ENCODE measurements around the gene LASP1NB.

The LASP1NB gene

DNA sequence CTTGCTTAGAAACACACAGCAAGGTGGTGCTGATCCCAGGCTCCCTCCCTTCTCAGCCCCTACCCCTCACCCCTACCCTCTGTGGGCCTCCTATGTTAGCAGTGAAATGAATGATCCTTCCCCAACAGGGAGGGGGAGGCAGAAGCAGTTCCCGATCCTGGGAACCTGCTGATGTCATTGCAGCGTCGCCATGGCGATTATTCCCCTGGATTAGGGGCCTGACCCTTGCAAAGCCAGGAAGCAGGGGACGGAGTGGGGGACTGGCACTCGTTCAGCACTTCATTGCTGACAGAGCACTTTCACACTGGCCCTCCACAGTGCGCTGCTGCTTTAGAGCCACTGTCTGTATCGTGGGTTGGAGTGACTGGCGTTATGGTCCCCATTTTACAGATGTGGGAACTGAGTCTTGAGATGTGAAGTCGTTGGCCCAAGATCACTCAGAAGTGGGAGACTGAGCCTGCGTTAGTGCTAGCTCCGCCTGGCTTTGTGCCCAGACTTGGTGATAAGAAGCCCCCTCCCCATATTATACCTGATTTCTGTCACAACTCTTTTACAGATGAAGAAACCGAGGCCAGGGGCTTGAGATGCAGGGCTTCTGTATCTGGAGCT is 29.0 kb upstream of the LASP1NB start:
- H3K9me3 Mint-ChIP-seq (ENCODE audit: insufficient read depth), result no peaks in the 10 kb centered on the region
- Histone ChIP-seq H3K36me3 (replicated peaks in 1 of 2; ENCODE audit: control extremely low read depth in 1 of 2, control insufficient read depth in 1 of 2, extremely low read depth in 1 of 2, insufficient read depth in 2 of 2, low read length in 1 of 2) (peaks cover 0 to 71% of the 10 kb centered on the region in 2 experiments), H4K20me1 (ENCODE audit: control insufficient read depth, insufficient read depth, low read length, poor library complexity, severe bottlenecking) (peaks cover 26% of the 10 kb centered on the region), H3K27me3 (replicated peaks in 1 of 4; ENCODE audit: control extremely low read depth in 1 of 4, control insufficient read depth in 3 of 4, insufficient read depth in 4 of 4, low read length in 3 of 4) (no peaks in the 10 kb centered on the region), H3K4me3 (ENCODE audit: control extremely low read depth in 1 of 5, extremely low read depth in 1 of 5, insufficient read depth in 1 of 5, low read depth in 2 of 5, low read length in 4 of 5) (no peak overlapping the region), H3K79me2 (ENCODE audit: control insufficient read depth, insufficient read depth, low read length) (peaks cover 98% of the 10 kb centered on the region), H3K9ac (ENCODE audit: low read length) (no peak overlapping the region), H3K4me2 (replicated peaks; ENCODE audit: low read depth, low read length, poor library complexity, severe bottlenecking) (no peak overlapping the region), H3K27ac (ENCODE audit: low read length in 2 of 2) (peak overlapping the region in 1 of 2 donors; percentile 96), H3K9me3 (ENCODE audit: control extremely low read depth in 1 of 3, control insufficient read depth in 2 of 3, insufficient read depth in 1 of 3, low read length in 2 of 3) (peaks cover 0 to 5% (median 0%) of the 10 kb centered on the region in 3 donors), H3K4me1 (ENCODE audit: control insufficient read depth in 2 of 2, insufficient read depth in 2 of 2, low read length in 2 of 2) (peaks cover 41 to 62% of the 10 kb centered on the region in 2 donors), H2AFZ (ENCODE audit: insufficient read depth, low read depth, low read length, poor library complexity, severe bottlenecking) (no peak overlapping the region)
- ChIA-PET POLR2A (interaction anchor here (3.9 kb wide), 1 partner anchor 26 kb away, joined by 27 read pairs; the partner anchor contains the start of gene LASP1), CTCF (interaction anchor here (1.8 kb wide), 1 partner anchor 10 kb away, joined by 4 read pairs; no protein-coding TSS in a partner anchor)
- H3K4me1 Mint-ChIP-seq, result peaks cover 39% of the 10 kb centered on the region
- ATAC-seq (ENCODE audit: low read depth) (no peak), DNase-seq (no peak)
- peak overlapping the region; percentile 71 for H3K27ac Mint-ChIP-seq
- TF ChIP-seq, protein P1, sequence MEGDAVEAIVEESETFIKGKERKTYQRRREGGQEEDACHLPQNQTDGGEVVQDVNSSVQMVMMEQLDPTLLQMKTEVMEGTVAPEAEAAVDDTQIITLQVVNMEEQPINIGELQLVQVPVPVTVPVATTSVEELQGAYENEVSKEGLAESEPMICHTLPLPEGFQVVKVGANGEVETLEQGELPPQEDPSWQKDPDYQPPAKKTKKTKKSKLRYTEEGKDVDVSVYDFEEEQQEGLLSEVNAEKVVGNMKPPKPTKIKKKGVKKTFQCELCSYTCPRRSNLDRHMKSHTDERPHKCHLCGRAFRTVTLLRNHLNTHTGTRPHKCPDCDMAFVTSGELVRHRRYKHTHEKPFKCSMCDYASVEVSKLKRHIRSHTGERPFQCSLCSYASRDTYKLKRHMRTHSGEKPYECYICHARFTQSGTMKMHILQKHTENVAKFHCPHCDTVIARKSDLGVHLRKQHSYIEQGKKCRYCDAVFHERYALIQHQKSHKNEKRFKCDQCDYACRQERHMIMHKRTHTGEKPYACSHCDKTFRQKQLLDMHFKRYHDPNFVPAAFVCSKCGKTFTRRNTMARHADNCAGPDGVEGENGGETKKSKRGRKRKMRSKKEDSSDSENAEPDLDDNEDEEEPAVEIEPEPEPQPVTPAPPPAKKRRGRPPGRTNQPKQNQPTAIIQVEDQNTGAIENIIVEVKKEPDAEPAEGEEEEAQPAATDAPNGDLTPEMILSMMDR (IDR thresholded peaks at IDR 0.05), result no peak
- TF ChIP-seq EZH2 (IDR thresholded peaks at IDR 0.05; ENCODE audit: borderline replicate concordance, insufficient read depth, low read depth, low read length, poor library complexity, severe bottlenecking), result no peak
- H3K27me3 Mint-ChIP-seq, result no peaks in the 10 kb centered on the region
- WGBS (ENCODE audit: insufficient coverage), result 90% methylated on average over 12 of the region's 13 CpGs
- no peak overlapping the region for H3K4me3 Mint-ChIP-seq
- intact Hi-C loops (cut with micrococcal nuclease), result no loop called here

GRCh38 chr17:38897176-38897575 is 28.2 kb upstream of the LASP1NB start:
- no peak for DNase-seq
- 95% methylated on average over 6 of the region's 6 CpGs for WGBS (ENCODE audit: insufficient coverage)
- H3K9me3 ChIP-seq (ENCODE audit: control extremely low read depth in 1 of 3, control insufficient read depth in 2 of 3, insufficient read depth in 1 of 3, low read length in 2 of 3), result peaks cover 0 to 5% (median 0%) of the 10 kb centered on the region in 3 donors
- H3K4me3 Mint-ChIP-seq, result no peak overlapping the region
- ChIA-PET POLR2A (interaction anchor here (3.9 kb wide), 1 partner anchor 27 kb away, joined by 27 read pairs; the partner anchor contains the start of gene LASP1), CTCF (interaction anchor here (1.2 to 2.7 kb wide), 3 partner anchors 11 to 256 kb away, joined by 4 to 11 read pairs (median 6); no protein-coding TSS in a partner anchor)
- peaks cover 98% of the 10 kb centered on the region for H3K79me2 ChIP-seq (ENCODE audit: control insufficient read depth, insufficient read depth, low read length)
- TF ChIP-seq, protein P1 (IDR thresholded peaks at IDR 0.05), result no peak
- no peak for TF ChIP-seq EZH2 (IDR thresholded peaks at IDR 0.05; ENCODE audit: borderline replicate concordance, insufficient read depth, low read depth, low read length, poor library complexity, severe bottlenecking)
- peaks cover 0 to 68% of the 10 kb centered on the region in 2 experiments for H3K36me3 ChIP-seq (replicated peaks in 1 of 2; ENCODE audit: control extremely low read depth in 1 of 2, control insufficient read depth in 1 of 2, extremely low read depth in 1 of 2, insufficient read depth in 2 of 2, low read length in 1 of 2)
- peak overlapping the region; percentile 90 to 96 for H3K27ac ChIP-seq (ENCODE audit: low read length in 2 of 2)
- no peak overlapping the region for H3K9ac ChIP-seq (ENCODE audit: low read length)
- H2AFZ ChIP-seq (ENCODE audit: insufficient read depth, low read depth, low read length, poor library complexity, severe bottlenecking), result no peak overlapping the region
- H3K4me1 Mint-ChIP-seq, result peaks cover 33% of the 10 kb centered on the region
- H3K4me3 ChIP-seq (ENCODE audit: control extremely low read depth in 1 of 5, extremely low read depth in 1 of 5, insufficient read depth in 1 of 5, low read depth in 2 of 5, low read length in 4 of 5), result no peak overlapping the region
- H3K4me2 ChIP-seq (replicated peaks; ENCODE audit: low read depth, low read length, poor library complexity, severe bottlenecking), result no peak overlapping the region
- H3K4me1 ChIP-seq (ENCODE audit: control insufficient read depth in 2 of 2, insufficient read depth in 2 of 2, low read length in 2 of 2), result peaks cover 34 to 54% of the 10 kb centered on the region in 2 donors
- no peaks in the 10 kb centered on the region for H3K9me3 Mint-ChIP-seq (ENCODE audit: insufficient read depth)
- no peak for ATAC-seq (ENCODE audit: low read depth)
- no peaks in the 10 kb centered on the region for H3K27me3 Mint-ChIP-seq
- H3K27ac Mint-ChIP-seq, result peak overlapping the region; percentile 99
- peaks cover 19% of the 10 kb centered on the region for H4K20me1 ChIP-seq (ENCODE audit: control insufficient read depth, insufficient read depth, low read length, poor library complexity, severe bottlenecking)
- intact Hi-C loops (cut with micrococcal nuclease), result no loop called here
- no peaks in the 10 kb centered on the region for H3K27me3 ChIP-seq (replicated peaks in 1 of 4; ENCODE audit: control extremely low read depth in 1 of 4, control insufficient read depth in 3 of 4, insufficient read depth in 4 of 4, low read length in 3 of 4)
